Measurements from ENCODE around the gene MBD3.
"Not testable (repeated sequence)": the region's sequence is repeated elsewhere in the genome, so short reads cannot be mapped to it uniquely, and the experiment has no call there.

The MBD3 gene, protein sequence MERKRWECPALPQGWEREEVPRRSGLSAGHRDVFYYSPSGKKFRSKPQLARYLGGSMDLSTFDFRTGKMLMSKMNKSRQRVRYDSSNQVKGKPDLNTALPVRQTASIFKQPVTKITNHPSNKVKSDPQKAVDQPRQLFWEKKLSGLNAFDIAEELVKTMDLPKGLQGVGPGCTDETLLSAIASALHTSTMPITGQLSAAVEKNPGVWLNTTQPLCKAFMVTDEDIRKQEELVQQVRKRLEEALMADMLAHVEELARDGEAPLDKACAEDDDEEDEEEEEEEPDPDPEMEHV

DNA sequence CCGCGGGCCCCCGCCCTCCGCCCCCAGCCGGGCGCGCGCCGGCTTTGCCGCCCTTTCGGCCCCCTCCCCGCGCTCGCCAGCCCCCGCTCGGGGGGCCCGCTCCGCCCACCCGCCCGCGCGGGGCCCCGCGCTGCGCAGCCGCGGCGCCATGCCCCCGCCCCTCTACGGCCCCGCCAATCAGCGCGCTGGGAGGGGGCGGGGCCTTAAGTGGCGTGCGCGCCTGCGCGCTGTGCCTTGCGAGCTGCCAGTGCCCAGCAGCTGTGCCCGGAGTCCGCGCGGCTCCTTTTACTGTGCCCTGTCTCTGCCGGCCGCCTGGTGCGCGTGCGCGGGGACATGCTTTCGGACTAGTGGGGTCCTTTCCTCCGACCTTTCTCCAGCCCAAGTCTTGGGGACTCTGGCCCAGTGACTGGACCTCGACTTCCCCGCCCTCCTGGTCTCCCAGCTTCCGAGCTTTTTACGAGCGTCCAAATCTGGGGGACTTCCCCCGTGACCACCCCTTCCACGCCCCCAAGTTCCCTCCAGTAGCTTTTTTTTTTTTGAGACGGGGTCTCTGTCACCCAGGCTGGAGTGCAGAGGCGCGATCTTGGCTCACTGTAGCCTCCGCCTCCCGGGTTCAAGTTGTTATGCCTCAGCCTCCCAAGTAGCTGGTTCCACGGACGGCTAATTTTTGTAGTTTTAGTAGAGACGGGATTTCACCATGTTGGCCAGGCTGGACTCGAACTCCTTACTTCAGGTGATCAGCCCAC lies at the start of gene MBD3:
Gene MBD3, minus strand, starts transcription at position 111 of the 746 bp plus-strand sequence. CDS start 234 bp downstream, outside the sequence.
- FAIRE-seq (no peak), DNase-seq (ENCODE audit: low spot score) (peak; percentile 91)

DNA sequence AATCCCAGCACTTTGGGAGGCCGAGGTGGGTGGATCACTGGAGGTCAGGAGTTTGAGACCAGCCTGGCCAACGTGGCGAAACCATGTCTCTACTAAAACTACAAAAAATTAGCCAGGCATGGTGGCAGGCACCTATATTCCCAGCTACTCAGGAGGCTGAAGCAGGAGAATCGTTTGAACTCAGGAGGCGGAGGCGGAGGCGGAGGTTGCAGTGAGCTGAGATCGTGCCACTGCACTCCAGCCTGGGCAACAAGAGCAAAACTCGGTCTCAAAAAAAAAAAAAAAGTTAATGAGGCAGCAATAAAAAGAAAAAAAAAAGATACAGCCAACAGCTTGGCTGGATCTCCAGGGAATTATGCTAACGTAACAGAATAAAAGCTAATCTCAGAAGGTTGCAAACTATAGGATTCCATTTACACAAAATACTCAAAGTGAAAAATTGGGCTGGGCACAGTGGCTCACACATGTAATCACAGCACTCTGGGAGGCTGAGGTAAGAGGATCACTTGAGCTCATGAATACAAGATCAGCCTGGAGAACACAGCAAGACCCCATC lies 48.3 kb upstream of the MBD3 start:
- not testable (repeated sequence) for DNase-seq (ENCODE audit: low spot score); FAIRE-seq

DNA sequence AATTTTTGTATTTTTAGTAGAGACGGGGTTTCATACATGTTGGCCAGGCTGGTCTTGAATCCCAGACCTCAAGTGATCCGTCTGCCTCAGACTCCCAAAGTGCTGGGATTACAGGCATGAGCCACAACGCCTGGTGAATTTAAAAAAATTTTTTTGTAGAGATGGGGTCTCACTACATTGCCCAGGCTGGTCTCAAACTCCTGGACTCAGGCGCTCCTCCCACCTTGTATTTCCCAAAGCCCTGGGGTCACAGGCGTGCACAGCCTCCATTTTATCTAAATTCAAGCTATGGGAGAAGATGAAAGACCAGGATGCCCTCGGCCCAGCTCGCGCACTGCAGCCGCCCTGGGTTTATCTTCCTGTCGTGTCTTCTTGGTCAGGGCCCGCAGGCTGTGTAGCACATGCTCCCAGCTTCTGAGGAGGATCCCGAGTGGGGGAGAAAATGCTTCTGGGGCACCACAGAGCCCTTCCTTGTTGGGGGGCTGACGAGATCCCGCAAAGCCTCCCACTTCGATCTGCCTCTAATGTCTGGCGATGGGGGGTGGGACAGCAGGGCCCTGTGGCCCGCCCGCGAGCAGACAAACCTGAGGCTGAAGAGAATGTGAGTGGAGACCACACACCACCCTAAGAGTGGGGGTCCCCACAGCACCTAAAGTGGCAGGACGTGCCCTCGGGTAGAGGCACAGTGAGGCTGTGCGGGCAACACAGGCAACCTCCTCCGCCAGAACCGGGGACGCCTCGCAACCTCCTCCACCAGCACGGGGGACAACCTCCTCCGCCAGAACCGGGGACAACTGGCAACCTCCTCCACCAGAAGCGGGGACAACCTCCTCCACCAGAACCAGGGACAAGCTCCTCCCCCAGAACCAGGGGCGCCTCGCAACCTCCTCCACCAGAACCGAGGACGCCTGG lies 43.9 kb upstream of the MBD3 start:
- FAIRE-seq (no peak), DNase-seq (ENCODE audit: low spot score) (no peak)

DNA sequence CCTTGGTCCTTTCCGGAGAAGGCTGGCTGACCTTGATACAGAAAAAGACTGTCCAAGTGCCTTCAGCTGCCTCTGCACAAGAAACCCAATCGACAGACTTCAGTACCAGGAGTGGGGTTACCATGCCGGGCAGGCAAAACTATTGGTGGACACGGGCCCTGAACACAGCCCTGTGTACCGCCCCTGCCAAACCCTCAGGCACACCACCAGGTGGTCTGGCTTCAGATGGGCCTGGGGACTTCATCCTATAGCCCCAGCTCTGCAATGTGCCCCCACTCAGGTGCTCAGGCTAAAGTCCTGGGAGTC lies 42.2 kb upstream of the MBD3 start:
- no peak for DNase-seq (ENCODE audit: low spot score)
- no peak for FAIRE-seq

DNA sequence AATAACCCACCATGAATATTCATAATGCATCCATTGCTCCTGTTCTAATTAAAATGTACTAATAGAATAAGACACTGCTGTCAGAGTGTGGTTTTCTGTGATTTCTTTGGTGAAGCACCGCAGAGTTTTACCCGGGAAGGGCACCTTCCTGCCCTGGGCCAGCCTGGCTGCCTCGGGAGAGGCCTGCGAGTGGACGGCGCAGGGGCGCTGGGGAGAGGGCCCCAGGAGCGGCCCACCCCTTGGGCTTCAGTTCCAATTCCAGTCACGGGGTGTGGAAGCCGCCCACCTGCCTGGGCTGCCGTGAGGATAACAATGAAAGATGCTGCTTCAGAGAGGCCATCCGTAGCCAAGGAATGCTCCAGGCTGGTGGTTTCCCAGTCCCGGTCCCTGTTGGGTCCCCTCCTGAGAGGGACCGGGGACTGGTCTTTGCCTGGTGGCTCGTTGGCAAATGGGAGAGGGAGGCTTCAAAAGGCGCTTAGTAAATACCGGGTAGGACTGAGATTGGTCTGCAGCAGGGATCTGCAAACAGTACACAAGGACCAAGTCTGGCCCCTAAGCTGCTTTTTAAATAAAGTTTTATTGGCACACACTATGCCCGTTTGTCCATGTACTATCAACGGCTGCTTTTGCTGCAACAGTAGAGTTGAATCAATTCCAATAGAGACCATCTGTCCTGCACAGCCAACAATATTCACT lies 41.7 kb upstream of the MBD3 start:
- DNase-seq (ENCODE audit: low spot score) = no peak
- no peak for FAIRE-seq

DNA sequence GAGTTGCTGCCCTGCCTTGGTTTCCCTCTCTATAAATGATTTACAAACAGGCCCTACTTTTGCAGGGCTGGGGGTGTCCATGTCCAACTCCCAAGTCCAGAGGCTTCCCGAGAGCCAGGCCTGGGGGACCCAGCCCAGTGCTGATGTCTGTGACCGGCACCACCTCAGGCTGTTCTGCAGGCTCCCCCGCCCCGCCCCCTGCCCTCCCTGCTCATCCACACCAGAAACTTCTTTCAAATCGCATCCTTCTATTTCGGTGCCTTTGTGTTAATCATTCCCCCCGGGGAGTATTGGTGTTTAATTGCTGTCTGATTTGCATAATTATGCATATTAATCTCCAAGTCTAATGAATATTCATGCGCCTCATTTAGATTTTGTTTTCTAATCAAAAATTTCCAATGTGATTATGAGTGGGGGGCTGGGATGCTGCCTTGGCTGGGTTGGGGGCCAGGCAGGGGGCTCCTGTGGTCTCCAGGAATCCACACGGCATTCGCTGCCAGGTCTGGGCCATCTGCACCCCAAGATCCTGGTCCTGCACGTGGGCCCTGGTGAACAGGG lies 40.7 kb upstream of the MBD3 start:
- FAIRE-seq (no peak), DNase-seq (ENCODE audit: low spot score) (no peak)

DNA sequence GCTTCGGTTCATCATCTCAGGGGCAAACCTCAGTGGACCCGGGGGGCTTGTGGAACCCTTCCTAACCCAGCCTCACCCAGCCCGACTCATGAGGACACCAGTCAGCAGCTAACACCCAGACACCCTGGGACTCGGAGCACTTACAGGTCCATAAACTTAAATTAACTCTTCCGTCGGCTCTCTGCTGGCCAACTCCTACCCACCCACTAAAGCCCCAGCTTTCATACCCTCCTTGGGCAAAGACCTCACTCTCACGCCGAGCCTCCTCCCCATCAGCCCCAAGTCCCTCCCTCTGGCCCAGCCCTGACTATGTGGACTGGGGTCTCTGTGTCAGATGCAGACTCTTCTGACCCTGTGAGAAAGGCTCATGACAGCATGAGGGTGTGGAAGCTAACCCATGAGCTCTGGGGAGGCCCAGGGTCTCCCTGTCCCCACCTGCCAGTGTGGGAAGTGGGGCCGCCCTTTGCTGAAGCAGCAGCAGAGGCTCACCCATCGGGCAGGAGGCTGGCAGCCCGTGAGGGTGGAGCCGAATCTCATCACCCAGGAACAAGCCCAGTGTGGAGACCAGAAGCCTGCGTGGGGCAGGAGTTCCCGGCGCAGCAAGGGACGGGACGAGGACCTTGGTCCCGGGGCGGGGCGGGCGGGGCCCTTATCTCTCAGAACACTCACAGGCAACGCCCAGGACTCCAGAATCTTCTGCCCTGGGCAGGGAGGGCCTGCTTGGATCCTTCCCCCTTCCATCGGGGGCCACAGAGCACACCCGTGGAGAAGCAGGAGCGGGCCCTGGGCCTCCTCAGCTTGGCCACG lies 40.0 kb upstream of the MBD3 start:
- FAIRE-seq (no peak), DNase-seq (ENCODE audit: low spot score) (no peak)

DNA sequence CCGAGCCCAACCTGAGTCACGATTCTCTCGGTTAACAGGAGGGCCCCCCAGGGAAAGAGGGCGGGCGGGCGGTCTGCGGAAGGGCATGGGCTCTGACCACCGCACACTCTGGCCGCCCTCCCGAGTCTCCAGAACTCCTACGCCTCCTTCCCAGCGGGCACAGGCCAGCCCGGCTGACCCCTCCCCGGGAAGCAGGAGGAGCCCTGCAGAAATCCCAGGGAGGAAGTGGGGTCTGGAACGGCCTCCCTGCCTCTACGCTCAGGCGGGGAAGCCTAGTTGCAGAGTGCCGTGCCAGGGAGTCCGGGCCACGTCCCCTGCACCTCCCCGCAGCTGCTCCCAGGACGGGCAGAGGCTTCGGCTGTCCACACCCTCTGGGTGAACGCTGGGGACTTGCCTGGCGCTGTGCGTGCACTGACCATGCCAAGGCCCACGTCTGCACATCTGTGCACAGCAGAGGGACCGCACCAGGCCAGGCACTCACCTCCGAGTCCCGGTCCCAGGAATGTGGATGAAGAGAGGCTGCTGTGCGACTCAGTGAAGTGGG lies 39.0 kb upstream of the MBD3 start:
- no peak for DNase-seq (ENCODE audit: low spot score)
- no peak for FAIRE-seq

DNA sequence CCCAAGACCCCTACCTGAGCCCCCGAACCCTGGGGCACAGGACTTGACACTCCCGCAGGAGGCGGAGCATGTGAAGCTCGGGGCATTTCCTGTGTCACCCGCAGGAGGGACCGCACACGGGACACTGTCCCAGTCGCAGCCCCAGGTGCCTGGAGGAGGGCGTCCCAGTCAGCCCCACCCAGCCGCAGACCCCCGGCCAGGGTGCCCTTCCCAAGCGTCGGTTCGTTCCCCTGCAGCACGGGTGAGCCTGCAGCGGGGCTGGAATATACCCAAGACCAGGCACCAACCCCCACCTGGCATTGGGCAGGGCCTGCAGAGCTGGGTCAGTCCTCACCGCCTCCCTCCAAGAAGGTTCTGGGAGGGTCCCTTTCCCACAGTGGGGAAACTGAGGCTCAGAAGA lies 38.1 kb upstream of the MBD3 start:
- FAIRE-seq (no peak), DNase-seq (ENCODE audit: low spot score) (no peak)

DNA sequence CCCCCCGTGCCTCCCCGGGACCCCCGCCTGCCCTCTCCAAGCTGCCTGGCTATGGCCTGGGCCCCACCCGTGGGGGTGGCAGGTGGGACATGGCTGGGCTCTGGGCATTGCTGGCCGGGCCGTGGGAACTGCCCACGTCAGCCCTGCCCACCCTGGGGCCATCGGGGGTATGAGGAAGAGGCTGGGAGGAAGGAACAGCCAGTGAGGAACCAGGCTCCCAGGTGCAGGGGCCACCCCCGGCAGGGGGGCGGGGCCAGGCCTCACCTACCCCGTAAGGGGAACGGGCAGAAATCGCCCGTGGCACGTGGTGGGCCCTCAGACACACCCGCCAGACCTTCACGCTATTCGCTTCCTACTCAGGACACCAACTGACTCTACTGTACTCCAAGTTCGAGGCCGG lies 37.3 kb upstream of the MBD3 start:
- DNase-seq (ENCODE audit: low spot score) (no peak), FAIRE-seq (no peak)

DNA sequence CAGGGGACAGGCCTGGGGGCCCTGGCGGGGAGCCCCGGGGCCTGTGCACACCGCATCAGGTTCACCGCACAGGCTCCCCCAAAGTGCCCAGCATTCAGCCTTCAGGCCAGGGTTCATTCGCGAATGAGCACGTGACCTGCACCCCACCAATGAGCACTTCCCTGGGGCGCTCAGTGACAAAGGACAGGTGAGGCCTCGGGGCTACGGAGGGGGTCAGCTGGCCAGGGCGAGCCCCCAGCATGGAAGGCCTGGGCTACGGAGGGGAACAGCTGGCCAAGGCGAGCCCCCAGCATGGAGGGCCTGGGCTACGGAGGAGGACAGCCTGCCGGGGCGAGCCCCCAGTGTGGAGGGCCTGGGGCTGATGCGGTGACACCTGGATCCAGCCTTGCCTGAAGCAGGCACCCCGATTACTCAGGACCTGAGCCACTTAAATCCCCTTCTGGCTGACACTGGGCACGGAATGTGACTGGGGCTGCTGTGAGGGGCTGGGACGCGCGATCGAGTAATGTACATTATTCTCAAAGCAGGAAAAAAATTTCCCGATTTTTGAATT lies 36.7 kb upstream of the MBD3 start:
- FAIRE-seq (no peak), DNase-seq (ENCODE audit: low spot score) (no peak)

DNA sequence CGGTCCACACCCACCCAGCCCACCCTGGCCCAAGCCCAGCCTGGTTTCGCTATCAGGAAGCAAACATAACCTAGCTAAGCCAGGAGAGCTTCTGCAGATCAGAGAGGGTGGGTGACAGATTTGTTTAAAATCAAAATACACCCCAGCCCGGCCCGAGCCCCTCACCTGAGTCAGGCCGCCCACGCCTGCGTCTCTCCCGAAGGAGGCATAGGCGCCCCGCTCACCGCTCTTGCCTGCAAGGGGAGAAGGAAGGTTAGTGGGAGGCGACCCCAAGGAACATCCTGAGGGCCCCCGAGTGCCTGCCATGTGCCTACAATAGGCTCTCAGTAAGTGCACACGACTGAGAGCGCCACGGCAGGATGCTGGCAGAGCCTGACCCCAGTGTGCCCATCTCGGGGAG lies 34.5 kb upstream of the MBD3 start:
- FAIRE-seq = no peak
- no peak for DNase-seq (ENCODE audit: low spot score)

DNA sequence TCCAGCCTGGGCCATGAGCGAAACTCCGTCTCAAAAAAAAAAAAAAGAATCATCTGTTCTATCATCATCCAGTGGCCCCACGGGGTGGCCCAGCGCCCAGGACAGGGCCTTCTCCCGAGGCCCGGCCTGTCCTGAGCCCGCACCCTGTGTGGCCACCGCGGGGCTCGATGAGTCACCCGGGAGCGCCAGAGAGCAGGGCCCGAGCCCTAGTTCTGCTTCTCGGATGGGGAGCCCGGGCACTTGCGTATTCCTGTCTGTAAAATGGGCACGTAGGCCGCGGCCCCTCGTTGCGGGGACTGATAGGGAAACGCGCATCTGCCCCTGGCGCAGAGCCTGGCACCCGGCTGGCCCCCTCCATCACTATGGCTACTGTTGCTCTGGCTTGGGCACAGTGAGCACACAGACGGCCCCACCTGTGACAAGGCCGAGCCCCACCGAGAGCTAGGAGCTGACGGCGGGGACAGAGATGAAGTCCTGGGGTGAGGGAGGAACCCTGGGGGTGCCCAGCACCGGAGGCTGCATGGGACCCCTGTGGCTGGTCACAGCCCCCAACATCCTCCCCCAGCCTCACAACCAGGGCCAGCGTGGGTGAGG lies 33.8 kb upstream of the MBD3 start:
- FAIRE-seq = no peak

DNA sequence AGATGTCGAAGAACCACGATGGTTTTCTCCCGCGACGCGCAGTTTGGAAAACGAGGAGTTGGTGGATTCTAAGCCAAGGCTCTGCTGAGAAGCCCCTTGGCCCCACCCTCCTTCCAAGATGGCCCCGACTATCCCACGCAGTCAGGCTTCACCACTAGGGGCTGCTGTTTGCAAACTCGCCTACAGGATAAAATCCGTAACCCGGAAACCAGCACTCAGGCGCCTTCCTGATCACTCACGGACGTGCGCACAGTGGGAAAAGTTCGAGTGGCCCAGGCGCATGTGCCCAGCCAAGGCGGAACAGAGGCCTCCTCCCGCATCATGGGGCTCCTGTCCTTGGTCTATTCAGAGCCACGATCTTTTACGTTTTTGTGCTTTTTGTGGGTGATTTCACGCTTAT lies 31.8 kb upstream of the MBD3 start:
- FAIRE-seq (no peak), DNase-seq (ENCODE audit: low spot score) (no peak)

More for the DNA sequence above, 33.8 kb upstream of the MBD3 start:
- DNase-seq (ENCODE audit: low spot score) = no peak

DNA sequence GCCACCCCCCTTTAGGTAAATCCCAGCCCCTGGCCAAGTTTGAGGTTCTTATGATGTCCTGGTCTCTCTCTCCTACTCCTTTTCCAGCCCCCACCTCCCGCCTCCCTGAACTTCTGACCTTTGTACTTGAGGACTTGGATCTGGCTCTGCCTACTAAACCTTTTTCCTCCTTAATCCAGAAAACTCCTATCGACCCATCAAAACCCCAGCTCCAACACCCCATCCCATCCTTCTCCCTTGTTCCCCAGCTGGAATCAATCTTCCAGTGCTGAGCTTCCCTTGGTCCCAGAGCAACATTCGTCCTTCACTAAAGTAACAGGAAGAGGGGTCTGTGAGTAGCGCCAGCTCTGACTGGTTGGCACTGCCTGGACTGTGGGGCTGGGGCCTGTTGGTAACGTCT lies 29.9 kb upstream of the MBD3 start:
- no peak for FAIRE-seq
- DNase-seq (ENCODE audit: low spot score) = no peak

DNA sequence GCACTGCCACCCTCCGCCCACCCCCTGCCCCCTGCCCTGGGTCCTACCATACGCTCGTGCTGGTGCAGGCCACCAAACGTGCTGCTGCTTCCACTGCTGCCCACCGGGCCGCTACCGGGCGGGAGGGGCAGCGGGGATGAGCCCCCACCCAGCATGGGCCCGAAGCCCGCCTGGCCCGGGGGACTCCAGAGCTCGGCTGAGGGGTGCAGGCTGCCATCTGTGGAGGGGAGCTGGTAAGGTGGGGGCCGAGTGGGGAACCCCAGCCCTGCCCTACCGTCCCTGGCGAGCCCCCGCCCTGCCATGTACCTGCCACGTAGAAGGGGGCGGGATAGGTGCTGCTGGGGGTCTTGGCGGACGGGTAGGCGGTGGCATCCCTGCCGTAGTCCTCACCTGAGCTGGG lies 29.3 kb upstream of the MBD3 start:
- DNase-seq (ENCODE audit: low spot score) (no peak), FAIRE-seq (no peak)

DNA sequence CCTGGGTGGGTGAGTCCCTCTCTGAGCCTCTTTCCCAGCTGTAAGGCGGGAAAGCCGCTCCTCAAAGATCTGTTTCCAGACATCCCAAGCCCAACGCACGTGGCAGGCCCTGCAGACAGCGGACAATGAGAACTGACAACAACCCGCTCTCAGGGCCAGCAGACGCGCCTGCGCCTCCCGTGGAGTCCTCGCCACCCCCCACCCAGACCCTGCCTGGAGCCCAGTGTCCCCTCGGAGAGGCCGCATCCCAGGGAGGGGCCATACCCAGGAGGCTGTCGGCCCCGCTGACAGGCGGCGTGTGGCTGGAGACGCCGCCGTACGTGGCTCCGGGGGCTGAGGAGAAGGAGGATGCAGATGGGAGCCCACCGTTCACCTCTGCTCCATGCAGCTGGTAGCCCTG lies 28.9 kb upstream of the MBD3 start:
- DNase-seq (ENCODE audit: low spot score) (no peak), FAIRE-seq (no peak)

DNA sequence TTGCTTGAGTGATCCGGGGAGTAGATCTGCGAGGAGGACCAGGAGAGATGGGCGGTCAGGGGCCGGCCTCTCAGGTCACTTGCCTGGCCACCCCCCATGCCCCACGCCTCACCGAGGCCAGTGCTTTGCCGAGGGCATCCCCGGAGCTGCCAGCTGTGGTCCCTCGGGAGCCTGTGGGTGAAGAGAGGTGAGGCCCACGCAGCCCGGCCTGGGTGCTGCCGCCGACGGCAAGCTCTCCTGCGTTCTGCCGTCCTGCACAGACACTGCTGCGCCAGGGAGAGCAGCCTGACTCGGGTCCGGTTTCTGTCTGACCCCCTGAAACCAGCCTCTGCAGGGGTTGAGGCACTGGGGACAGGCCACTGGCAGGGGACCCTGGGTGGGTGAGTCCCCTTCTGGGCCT lies 28.4 kb upstream of the MBD3 start:
- FAIRE-seq (no peak), DNase-seq (ENCODE audit: low spot score) (no peak)

DNA sequence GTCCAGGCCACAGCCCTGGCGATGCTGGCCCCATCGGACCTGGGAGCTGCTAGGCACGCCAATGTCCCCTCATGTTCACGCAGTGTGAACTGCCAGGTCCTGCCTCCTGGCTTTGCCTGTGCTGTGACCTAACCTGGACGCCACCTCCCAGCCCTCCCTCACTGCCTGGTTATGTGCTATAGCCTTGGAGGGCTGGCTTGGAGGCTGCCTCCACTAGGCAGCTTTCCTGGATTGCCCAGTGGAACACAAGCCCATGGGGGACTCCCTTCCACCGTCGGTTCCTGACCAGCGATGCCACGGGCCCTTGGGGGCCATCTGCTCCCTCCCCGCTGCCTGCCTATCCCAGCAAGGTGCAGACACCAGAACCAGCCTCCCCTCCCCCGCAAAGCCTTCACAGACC lies 27.8 kb upstream of the MBD3 start:
- DNase-seq (ENCODE audit: low spot score) (no peak), FAIRE-seq (no peak)

Data from RCC 7860 (cell line).